Measurements from ENCODE around the gene LIMS4.
"Not testable (repeated sequence)": the region's sequence is repeated elsewhere in the genome, so short reads cannot be mapped to it uniquely, and the experiment has no call there.

GRCh38 chr2:110460318-110460717, 12.3 kb downstream of the LIMS4 start:
- not testable (repeated sequence) for TF ChIP-seq POLR2AphosphoS5, CTCF (IDR thresholded peaks at IDR 0.05)

Data from upper lobe of left lung (tissue), 4 donors.